Mammary epithelial cell (primary cell): ENCODE results near the gene LAYN.

Experiments used
- CTCF ChIP-seq, 2 donors: IDR thresholded peaks in 1 of 2; conservative IDR thresholded peaks in 1 of 2; 2 replicates each; pipeline ENCODE4 v1.5.1; 2011 to 2012; ENCODE audit warnings: inconsistent platforms in 2 of 2, low read length in 2 of 2, mild to moderate bottlenecking in 2 of 2, control low read depth in 1 of 2, low read depth in 1 of 2; ENCODE audit not compliant: insufficient read depth in 1 of 2; ENCODE audit errors: extremely low read depth in 1 of 2
- EZH2 ChIP-seq: IDR thresholded peaks from 2 replicates; pipeline ENCODE4 v1.6.1; 2012; ENCODE audit warnings: low read length, inconsistent platforms, borderline replicate concordance

GRCh38 chr11:111561791-111562325 is 21.3 kb downstream of the LAYN start:
- TF ChIP-seq CTCF (conservative IDR thresholded peaks at IDR 0.05 in 1 of 2, IDR thresholded peaks at IDR 0.05 in 1 of 2; ENCODE audit: extremely low read depth in 1 of 2, insufficient read depth in 1 of 2, low read depth in 1 of 2, low read length in 2 of 2) (no peak), EZH2 (no peak)
